Activated T-cell treated with anti-CD3 and anti-CD28 coated beads for 24 hours (primary cell): ENCODE results near the gene DYNLT4.
"Not testable (repeated sequence)": the region's sequence is repeated elsewhere in the genome, so short reads cannot be mapped to it uniquely, and the experiment has no call there.

Source experiments
- DNase-seq: peaks from one replicate; pipeline ENCODE4 v3.0.0-alpha.2; 2020; ENCODE audit warnings: low read depth

Gene DYNLT4

GRCh38 chr1:44828841-44829440, 21.8 kb upstream of the DYNLT4 start:
- DNase-seq, result no peak

DNA sequence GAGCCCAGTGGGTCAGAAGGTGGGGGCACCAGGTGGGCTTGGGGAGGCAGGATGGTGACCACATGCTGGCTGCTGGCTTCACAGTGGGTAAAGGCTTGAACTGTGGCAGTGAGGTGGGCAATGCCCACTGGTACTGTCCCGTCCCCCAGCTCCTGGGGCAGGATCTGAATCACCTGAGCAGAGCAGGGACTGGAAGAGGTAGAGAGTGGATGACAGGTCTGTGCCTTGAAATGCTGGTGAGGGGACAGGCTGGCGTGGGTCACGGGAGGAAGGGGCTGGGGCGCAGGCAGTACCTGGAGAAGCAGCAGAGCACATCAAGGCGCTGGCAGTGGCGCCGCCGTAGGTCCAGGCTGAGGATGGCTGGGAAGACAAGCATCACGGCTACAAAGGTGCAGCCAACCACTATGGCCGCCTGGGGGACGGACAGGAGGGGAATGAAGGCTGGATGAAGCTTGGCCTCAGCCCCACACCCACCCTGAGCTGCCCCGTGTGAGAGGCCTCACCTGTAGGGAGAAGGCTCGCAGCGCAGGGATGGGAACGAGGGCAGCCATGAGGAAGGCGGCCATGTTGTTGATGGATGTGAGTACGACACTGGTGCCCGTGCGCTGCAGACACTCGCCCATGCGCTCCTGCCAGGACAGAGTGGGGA, 21.0 kb upstream of the DYNLT4 start:
- no peak for DNase-seq

- no peak for DNase-seq
Measured at GRCh38 chr1:44827197-44828002, 20.2 kb upstream of the DYNLT4 start.

- DNase-seq, result no peak
Measured at GRCh38 chr1:44826375-44827196, 19.4 kb upstream of the DYNLT4 start.

- DNase-seq, result not testable (repeated sequence)
Measured at GRCh38 chr1:44824392-44824791, 17.2 kb upstream of the DYNLT4 start.

DNA sequence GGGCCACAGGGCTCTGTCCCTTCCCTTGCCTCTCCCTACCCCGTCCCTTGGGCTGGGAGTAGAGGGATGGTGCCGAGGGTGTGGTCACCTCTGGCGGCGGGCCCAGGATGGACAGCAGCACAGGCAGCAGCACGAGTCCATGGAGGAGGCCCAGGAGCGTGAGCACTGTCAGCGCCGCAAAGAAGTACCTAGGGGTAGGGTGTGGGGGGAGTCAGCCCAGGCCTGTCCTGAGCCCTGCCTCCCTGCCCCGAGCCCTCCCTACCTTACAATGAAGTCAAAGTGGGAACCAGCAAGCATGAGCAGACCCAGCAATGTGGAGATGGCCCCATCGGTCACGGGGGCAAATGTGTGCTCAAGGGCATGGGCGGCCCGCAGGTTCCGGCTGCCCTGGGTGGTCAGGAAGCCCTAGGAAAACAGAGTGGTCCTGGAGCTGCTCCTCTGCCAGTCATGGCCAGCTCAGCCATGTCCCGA, 15.9 kb upstream of the DYNLT4 start:
- no peak for DNase-seq

GRCh38 chr1:44822131-44822701, 15.1 kb upstream of the DYNLT4 start:
- DNase-seq, result no peak

DNA sequence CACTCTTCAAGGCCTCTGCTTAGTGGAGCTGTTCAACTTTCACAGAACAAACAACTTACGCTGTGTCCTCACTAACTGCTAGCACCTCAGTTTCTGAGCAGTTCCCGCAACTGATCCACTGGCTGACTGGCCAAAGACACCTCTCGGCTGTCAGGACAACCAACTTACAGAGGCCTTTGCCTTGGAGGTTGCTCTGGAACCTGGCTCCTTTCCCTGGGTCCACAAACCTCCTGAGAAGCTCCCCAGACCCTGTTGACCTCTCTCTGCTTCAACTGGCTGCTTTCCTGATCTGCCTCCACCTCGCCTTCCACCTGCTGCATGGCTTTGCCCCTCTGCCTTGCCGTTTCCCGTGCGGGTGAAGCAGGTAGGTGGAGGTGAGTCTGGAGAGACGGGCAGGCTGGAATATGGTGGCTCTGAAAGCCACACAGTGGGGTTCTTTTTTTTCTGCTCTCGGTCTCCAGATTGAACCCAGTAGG, 14.1 kb upstream of the DYNLT4 start:
- DNase-seq, result no peak

DNA sequence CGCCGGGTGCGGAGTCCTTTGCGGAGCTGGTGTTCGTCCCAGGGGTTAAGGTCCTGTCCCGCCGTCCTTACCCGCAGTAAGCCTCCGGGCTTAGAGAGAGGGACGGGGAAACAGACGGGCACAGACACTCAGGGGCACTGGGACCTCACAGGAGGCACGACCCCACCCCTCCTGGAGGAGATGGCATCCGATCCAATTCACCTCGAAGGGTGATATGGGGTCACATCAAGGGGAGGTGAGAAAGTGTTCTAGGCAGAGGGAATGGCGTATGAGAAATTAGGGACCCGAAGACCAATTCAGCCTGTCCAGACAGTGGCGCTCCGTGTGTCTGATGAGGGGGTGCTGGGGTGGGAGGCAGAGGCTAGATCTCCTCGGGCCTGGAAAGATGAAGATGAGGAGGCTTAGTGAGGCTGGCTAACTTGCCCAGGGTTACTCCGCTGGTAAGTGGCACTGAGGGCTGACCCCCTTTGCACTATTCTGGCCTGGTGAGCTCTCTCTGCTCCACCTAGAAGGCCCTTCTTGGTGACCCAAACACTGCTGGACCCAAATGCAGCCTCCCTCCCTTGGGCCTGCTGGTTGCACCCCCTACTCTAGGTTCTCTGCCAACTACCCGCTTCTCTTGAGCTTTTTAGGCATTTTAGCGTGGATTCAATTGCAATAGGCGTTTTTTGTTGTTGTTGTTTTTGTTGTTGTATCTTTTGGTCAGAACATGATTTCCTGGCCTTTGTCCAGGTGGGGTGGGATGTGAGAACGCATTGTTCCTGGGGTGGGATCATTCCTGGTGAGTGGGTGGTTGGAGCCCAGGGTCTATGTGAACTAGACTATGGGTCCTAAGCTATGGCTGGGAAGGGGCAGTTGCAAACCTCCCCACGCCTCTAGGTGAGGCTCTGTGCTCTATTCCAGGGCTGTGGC, 13.4 kb upstream of the DYNLT4 start:
- DNase-seq, result no peak

DNA sequence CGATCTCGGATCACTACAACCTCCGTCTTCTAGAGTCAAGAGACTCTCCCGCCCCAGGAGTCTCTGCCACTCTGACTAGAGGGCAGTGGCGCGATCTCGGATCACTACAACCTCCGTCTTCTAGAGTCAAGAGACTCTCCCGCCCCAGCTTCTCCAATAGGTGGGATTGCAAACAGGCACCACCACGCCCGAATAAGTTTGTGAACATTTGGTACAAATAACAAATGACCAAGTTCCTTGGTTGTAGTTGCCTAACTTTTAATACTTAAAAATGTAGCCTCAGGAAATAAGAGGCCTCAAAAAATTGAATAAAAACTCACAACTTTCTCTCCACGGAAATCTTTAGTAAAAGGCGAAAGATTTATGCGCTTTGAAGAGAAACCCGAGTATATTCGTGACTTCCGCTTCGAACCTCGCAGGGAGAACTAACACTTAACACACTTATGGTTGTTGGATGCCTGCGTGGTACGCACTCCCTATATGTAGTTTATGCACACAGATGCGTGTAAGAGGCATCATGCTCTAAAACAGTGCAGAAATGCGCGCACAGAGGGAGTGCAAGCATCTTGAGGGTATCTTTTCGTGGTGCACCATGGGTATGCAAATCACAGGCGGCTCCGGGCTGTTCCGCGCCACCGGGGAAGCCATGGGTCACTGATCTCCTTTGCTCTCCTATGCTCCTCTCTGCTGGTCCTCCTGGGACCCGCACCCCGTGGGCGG, 12.6 kb upstream of the DYNLT4 start:
- DNase-seq, result peak; percentile 82

DNA sequence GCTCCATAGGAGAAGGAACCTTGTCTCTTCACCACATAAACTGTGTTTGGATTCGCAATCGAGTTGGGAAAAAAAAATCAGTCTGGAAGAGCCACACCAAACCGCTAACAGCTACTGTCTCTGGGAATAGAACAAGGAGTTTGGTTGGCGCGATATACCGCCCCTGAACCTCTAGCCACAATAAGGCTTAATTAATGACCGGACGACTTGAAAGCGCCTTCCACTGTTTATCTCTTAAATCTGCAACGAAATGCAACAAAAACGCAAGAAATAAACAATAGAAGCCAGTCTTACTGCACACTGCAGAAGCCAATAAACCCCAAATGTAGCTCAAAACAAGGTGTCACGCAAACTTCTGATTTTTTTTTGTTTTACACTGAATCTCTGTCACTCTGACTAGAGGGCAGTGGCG, 12.1 kb upstream of the DYNLT4 start:
- DNase-seq, result no peak

GRCh38 chr1:44817771-44818495, 10.8 kb upstream of the DYNLT4 start:
- DNase-seq, result no peak

DNA sequence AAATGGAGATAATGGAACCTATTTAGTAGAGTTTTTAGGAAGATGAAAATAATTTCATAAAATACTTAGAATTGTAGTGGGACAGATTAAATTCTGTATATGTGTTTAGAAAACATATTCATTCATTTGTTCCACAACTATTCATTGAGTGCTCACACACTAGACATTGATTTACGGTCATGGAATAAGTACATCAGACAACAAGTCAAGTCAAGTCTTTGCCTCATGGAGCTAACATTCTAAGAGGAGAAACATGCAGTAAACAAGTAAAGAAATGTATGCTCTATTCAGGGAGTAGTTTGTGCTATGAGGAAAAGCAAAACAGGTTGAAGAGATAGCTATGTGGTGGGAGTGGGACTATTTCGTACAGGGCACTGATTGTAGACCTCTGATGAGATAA, 10.2 kb upstream of the DYNLT4 start:
- no peak for DNase-seq

DNA sequence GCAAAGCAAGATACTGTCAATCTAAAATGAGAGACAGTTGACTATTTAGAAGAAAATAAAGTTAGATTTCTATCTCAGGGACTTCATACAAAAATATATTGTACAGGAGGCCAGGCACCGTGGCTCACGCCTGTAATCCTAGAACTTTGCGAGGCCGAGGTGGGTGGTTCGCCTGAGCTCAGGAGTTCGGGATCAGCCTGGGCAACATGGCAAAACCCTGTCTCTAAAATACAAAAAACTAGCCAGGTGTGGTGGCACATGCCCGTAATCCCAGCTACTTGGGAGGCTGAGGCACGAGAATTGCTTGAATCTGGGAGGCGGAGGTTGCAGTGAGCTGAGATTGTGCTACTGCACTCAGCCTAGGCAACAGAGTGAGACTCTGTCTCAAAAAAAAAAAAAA, 8.8 kb upstream of the DYNLT4 start:
- not testable (repeated sequence) for DNase-seq

DNA sequence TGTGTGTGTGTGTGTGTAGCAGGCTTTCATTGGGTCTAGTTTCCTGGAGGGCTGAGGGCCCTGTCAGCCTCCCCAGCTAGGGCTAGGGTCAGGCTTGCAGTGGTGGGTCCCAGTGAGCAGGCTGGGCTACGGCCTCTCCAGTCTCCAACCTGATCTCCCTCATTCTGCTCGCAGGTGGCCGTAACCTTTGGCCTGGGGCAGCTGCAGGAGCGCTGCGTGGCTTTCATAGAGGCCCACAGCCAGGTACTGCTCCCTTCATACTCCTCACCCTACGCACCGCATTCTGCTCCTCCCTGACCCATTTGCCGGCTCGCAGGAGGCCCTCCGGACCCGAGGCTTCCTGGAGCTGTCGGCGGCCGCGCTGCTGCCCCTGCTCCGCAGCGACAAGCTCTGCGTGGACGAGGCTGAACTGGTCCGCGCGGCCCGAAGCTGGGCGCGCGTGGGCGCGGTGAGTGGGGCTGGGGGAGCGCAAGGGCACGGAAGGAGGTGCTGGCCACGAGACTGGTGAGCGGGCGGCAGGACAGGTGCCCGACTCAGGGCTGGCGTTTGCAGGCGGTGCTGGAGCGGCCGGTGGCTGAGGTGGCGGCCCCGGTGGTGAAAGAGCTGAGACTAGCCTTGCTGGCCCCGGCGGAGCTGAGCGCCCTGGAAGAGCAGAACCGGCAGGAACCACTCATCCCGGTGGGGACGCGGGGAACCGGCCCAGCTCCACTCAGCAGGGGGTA, 5.8 kb upstream of the DYNLT4 start:
- DNase-seq, result no peak

DNA sequence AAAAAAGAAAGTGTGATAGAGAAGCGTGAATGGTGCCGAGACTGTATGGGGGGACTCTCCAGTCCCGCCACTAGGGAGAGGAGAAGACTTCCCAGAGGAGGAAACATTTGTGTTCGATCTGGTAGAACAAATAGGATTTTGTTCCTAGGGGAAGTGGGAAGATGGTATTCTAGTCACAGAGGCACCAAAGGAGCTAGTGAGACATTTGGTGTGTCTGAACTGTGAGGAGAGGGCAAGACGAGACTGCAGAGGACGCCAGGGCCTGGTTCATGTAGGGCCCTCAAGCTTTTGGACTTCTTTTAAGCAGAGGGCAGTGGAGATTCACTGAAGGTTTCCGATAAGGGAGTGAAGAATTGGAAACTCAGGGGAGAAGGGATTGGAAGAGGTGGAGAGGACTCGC, 4.1 kb upstream of the DYNLT4 start:
- DNase-seq, result no peak

DNA sequence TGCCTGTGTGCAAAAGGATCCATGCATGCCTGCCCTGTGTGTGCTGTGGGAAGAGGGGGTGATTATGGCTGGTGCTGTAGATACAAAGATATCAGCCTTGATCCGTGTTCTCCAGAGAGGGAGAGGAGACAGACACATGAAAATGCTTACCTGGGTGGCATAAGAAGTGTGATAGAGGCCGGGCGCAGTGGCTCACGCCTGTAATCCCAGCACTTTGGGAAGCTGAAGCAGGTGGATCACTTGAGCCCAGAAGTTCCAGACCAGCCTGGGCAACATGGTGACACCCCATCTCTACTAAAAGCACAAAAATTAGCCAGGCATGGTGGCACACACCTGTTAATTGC, 3.6 kb upstream of the DYNLT4 start:
- not testable (repeated sequence) for DNase-seq

GRCh38 chr1:44810101-44810761, 3.1 kb upstream of the DYNLT4 start:
- DNase-seq, result no peak
